HG03175 (cell line): ENCODE results near the gene PKM.

Experiments
- ATAC-seq: cut with Tn5 transposase; IDR thresholded peaks from one replicate; pipeline ENCODE4 v1.9.1; 2021; ENCODE audit warnings: mild to moderate bottlenecking, moderate library complexity; ENCODE audit not compliant: unreplicated experiment

PKM gene

DNA sequence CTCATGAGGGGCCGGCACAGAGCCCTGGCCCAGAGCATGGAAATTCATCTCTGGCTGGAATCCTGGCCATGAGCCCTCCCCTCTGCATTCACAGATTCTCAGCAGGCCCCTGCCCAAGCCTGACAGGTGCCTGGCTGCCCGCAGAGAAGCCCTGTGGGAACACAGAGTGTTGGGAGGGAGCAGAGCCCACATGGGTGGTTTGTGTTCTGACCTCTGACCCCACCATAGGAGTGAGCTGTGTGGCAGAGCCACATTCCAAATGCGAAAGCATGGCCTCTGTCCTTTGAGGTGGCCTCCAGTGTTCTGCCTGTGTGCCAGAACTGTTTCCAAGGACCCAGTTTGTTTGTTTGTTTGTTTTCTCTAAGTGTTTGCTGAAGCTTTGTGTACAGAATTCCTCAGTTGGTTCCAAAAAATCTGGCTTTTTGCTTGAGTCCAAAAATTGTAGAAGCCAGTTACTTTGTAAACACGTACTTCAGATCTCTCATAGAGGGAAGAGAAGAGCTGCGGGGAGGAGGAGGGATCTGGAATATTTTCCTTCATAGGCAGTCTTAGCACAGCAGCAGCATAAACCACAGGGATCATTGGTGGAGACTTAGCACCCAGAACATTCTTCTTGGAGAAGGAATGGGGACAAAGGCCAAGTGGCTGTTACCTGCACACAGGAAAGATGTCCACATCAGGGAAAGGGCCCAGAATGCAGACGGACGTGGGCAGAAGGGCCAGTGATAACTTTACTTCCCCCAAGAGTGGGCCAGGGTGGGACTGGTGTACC is 69.4 kb downstream of the PKM start:
- ATAC-seq, result no peak

DNA sequence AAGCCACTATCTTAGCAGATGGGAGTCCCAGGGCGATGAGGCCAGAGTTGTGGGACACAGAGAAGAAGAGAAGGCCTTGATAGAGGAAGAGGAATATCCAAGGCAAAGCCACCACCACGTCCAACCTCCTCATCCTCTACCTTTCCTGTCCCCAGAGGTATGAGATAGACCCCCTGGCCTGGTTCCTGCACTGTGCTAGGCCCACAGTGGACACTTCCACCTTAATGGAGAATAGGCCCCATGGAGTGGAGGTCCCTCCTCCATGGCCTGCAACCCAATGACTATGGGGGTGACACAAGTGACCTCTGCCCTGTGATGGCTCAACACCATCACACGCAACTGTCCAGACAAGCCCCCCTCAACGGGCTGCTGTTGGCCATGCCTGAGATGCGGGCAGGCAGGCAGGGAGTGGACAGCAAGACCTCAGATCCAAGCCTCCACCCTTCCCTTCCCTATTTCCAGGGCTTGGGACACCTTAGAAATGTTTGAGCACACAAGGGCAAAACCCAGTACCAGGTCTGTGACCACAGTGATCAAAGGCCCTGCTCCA is 70.2 kb downstream of the PKM start:
- ATAC-seq, result no peak

DNA sequence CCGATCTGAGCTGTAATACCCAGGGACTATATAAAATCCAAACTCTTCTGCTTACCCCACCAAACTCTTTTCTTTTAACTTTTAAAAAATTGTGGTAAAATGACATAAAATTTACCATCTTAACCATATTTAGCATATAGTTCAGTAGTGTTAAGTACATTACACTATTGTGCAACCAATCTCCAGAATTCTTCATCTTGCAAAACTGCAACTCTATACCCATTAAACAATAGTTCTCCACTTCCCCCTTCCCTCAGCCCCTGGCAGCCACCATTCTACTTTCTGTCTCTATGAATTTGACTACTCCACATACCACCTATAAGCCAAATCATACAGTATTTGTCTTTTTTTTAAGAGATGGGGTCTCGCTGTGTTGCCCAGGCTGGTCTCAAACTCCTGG is 74.1 kb downstream of the PKM start:
- no peak for ATAC-seq

DNA sequence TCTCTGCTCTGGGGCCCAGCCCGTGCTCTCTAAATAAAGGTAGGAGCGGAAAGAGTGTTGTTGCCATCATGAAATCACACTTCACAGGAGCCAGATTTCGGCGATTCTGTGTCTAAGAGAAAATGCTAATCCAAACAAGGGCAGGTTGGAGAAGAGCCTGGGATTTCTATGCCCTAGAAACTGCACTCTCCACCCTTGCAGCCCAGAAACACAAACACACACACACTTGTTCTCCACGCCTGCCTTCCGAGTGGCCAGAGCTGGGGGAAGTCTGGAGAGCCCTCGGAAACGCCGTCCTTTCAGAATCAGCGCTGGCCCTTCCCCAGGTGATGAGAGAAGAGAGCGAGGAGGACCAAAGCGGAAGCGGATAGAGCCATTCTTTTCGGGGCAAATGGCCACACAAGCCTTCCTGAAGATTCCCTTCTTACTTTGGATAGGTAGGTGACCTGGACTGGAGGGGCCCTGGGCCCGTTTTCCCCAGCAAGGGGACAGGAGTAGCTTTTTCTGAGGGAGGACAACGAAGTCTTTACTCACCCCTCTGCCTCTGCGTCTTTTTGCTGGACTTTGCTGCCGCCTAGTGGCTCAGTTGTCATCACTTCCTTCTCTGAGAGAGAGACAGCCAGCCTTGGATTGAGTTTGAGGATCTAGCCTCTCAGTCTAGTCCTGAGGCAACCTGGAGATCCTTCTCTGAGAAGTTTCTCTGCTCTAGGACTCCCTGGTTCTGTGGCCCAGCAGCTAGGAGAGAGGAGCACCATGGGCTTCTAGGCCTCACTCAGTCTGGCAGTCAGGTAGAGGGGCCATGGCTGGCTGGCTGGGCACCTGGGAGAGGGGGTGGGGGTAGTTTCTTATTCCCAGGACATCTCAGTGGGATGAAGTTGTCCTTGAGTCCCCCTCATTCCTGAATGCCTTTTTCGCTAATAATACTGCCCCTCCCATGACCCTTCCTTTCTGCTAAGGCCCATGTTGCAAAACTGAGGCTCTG is 75.1 kb downstream of the PKM start:
- ATAC-seq, result peak; percentile 68

GRCh38 chr15:72155003-72155621 is 75.9 kb downstream of the PKM start:
- ATAC-seq, result no peak

GRCh38 chr15:72154316-72154715 is 76.7 kb downstream of the PKM start:
- no peak for ATAC-seq

DNA sequence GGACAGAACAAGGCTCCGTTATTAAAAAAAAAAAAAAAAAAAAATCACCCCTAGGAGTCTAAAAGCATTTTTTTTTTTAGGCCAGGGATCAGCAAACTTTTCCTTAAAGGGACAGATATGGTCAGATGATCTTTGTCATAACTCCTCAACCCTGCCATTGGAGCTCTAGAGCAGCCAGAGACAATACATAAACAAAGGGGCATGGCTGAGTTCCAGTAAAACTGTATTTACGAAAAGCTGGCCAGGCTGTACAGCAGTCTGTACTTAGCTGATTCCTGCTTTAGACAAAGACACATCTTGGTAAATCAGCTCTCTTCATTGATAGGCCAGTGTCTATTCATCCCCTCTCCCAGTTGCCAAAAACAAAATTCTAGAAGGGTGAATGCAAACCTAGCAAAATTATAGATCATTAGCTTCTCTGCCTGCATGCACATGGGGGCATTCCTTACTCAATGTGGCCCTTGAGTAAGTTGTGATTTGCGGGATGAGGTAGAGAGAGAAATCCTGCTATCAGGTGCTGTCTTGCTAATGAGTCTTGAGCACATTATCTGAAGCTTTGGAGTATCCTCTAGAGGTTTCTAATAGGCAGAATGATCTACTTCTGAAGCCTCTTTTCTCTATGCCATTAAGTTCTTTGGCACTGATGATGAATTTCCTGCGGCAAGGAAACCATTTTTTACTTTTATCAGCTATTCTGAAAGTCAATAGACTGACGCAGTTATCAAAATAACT is 77.6 kb downstream of the PKM start:
- ATAC-seq, result no peak
